NCI-H1694 (cell line): Measurements from ENCODE around the gene ANKRD24.
"Not testable (repeated sequence)": the region's sequence is repeated elsewhere in the genome, so short reads cannot be mapped to it uniquely, and the experiment has no call there.

Experiments
- DNase-seq: peaks from one replicate; lab custom pipeline; 2025; lab: John Stamatoyannopoulos, UW

ANKRD24 gene

DNA sequence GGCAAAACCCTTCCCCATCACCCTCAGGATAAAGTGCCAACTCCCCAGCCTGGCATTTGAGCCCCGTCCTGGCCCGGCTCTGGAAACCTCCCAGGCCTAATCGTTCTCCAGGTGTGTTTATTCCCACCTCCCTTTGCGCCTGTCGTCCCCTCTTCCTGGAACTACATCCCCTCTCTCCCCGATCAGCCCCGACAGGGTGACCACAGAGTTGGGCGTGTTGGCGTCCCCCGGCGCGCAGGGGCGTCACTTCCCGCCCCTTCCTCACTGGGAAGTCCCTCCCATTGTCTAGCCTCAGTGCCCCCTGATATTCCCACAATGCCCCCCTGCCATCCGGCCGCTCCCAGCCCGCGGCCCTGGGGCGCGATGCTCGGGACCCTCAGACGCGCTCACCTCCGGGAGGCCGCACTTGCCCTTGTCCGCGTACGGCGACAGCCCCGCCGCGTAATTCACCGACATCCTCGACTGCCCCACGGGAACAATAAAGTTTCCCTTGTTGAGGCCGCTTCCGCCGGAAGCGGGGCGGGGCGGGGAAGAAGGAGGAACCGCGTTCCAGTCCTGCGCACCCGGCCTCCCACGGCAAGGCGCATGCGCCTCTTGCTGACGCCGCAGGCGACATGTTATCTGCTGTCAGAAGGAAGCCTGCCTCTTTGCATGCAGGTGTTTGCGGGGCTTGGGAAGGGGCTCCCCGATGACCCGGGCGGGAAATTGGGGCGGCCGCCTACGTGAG, at the start of gene ANKRD24, which contains the start of gene SIRT6:
Gene ANKRD24 (plus strand): TSS at position 606 of the 727 bp plus-strand sequence. CDS start 3,737 bp downstream, outside the sequence.
Gene SIRT6 (minus strand): TSS at position 480 of the 727 bp plus-strand sequence. CDS start 24 bp downstream, at position 456.
- peak; percentile 83 for DNase-seq

DNA sequence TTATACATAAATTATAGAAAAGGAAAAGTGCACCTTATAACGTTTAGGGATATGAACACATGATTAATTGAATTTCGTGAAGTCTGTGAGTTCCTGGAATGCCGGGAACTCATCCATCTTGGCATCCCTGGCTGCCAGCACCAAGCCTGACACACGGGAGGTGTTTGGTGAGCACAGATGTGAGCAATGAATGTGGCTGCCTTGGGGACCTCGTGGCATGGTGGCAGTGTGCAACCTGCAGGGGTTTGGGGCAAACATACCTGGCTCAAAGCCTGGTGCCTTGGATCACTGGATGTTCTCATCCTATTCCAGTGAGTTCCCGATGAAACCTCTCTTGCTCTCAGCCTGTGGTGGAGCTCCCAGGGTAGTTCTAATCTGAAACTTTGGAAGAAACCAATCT, 48.1 kb upstream of the ANKRD24 start:
- no peak for DNase-seq

DNA sequence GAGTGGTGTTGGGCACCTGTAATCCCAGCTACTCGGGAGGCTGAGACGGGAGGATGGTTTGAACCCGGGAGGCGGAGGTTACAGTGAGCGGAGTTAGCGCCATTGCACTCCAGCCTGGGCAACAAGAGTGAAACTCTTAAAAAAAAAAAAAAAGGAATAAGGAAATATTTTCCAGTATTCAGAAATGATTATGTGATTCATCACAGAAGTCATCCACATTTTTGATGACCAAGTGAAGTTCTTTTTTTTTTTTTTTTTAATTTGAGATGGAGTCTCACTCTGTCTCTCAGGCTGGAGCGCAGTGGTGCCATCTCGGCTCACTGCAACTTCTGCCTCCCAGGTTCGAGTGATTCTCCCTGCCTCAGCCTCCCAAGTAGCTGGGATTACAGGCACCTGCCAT, 47.1 kb upstream of the ANKRD24 start:
- not testable (repeated sequence) for DNase-seq

DNA sequence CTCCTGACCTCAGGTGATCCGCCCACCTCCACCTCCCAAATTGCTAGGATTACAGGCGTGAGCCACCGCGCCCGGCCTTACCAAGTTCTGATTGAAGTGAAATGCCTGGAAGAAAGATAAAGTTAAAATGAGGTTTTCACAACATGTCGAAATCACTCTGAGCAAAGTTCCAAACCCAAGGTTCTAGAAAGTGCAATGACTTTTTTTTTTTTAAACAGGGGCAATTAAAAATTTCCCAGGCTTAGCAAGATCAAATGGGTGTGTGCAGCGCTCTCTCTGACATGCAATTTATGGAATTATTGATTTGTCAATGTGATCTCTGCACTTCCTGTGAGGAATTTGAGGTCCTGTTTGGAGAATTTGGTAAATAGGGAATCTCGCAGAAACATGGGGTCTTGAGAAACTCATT, 45.8 kb upstream of the ANKRD24 start:
- DNase-seq: no peak

DNA sequence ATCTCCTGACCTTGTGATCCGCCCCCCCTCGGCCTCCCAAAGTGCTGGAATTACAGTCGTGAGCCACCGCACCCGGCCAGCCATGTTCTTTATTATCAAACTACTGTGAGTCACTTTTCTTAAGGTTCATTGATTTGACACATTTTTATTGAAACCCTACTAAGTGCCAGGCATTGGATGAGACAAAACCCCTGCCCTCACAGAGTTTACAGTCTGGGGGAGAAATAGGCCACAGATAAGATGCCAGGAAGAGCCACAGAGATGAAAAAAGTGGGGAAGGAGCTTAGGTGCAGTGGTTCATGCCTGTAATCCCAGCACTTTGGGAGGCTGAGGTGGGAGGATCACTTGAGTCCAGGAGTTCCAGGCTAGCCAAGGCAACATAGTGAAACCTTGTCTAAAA, 44.0 kb upstream of the ANKRD24 start:
- DNase-seq: no peak

DNA sequence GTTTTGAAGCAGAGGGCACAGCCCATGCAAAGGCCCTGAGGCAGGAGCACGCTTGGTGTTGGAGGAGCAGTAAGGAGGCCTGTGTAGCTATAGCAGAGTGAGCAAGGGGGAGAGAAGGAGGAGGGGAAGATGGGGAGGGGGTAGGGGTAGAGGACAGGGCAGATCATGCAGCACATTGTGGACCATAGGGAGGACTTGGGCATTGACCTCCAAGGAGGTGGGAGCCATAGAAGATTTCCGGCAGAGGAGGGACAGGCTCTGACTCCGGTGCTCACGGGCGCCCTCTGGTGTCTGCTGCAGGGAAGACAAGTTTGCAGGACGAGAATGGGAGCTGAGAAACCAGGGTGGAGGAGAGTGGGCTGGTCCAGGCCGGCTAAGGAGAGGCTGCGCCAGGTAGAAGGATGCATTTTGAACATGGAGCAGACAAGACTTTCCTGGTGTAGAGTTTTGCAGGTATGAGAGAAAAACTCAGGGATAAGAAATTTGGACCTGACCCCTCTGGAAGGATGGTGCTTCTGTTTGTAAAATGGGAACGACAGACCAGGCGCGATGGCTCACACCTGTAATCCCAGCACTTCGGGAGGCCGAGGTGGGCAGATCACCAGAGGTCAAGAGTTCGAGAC, 42.8 kb upstream of the ANKRD24 start:
- DNase-seq: peak; percentile 54

DNA sequence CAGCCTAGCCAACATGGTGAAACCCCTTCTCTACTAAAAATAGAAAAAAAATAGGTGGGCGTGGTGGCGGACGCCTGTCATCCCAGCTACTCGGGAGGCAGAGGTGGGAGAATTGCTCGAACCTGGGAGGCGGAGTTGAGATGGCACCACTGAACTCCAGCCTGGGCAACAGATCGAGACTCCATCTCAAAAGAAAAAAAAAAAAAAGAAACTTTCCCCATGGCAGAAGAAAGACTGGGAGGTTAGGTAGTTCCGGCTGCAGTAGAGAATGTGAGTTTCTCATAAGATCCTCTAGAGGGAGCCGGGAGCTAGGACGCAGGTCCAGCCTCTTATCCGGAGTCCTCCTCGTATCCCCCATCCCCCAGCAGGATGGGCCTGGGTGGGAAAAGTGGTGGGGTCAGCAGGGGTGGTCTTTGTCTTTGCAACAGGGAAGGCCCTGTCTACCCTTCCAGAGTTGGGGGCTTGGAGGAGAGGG, 42.2 kb upstream of the ANKRD24 start:
- peak; percentile 23 for DNase-seq

DNA sequence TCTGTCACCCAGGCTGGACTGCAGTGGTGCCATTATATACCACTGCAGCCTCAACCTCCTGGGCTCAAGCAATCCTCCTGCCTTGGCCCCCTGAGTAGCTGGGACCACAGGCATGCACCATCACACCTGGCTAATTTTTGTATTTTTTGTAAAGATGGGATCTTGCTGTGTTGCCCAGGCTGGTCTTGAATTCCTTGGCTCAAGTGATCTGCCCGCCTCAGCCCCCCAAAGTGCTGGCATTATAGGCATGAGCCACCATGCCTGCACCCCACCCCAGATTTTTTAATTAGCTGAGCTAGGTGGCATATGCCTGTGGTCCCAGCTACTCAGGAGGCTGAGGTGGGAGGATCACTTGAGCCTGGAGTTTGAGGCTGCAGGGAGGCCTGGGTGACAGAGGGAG, 39.6 kb upstream of the ANKRD24 start:
- not testable (repeated sequence) for DNase-seq

DNA sequence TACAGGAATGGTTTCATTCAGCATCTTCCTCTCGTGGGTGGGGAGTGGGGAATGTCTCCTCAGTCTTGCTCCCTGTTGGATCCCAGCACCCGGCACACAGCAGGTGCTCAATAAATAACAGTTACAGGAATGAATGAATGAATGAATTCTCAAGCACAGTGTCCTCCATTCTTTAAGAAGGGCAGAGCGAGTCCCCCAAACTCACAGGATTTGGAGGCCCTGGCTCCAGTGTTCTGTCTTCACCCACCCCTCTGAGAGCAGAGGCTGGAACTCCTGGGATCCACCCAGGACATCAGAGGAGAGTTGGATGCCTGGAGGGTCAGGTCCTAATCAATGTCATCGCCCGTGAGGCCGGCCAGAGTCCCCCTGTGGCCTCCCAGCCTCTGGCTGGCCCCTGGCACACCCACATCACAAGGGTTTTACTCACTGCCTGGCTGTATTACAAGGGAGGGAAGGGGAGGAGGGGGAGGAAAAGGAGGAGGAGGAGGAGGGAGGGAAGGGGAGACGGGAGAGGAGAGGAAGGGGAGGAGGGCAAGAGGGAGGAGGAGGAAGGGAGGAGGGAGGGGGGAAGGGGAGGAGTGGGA, 37.7 kb upstream of the ANKRD24 start:
- DNase-seq: no peak

DNA sequence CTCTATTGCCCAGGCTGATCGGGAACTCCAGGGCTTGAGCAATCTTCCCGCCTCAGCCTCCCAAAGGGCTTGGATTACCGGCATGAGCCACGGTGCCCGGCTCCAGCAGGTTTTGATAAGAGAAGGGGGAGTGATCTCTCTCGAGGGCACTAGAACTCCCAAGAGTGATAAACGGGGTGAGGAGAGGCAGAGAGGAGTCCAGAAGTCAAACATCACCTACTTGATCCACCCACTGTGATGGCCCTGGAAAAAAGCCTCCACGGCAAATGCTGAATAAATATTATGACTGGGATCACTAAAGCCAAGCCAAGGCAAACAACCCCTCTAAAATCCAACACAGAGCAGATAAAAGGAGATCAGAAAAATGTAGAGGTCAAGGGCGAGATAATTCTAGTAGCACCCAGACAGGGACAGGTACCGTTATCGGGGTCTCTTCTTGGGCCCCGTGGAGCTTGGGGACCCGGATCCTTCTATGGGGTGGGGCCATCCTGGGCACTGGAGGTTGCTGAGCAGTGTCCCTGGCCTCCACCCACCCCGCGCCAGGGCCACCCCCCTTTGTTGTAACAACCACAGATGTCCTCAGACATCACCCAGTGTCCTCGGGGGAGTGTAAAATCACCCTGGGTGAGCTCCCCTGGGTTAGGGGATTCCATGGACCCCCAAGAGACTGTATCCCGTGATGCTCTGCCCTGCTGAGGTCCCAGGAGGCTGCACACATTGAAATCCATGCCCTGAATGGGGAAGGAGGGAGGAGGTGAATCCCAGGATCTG, 32.8 kb upstream of the ANKRD24 start:
- no peak for DNase-seq

DNA sequence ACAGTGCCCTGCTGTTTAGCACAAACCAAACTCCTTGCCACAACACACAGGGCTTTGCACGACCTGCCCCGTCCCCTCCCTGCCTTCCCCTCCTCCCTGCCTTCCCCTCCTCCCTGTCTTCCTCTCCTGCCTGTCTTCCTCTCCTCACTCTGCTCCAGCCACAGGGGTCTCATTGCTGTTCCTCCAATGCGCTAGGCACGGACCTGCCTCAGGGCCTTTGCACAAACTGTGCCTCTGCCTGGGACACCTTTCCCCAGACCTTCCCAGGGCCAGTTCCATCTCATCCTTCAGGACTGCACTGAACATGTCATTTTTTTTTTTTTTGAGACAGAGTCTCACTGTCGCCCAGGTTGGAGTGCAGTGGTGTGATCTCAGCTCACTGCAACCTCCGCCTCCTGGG, 30.9 kb upstream of the ANKRD24 start:
- no peak for DNase-seq

DNA sequence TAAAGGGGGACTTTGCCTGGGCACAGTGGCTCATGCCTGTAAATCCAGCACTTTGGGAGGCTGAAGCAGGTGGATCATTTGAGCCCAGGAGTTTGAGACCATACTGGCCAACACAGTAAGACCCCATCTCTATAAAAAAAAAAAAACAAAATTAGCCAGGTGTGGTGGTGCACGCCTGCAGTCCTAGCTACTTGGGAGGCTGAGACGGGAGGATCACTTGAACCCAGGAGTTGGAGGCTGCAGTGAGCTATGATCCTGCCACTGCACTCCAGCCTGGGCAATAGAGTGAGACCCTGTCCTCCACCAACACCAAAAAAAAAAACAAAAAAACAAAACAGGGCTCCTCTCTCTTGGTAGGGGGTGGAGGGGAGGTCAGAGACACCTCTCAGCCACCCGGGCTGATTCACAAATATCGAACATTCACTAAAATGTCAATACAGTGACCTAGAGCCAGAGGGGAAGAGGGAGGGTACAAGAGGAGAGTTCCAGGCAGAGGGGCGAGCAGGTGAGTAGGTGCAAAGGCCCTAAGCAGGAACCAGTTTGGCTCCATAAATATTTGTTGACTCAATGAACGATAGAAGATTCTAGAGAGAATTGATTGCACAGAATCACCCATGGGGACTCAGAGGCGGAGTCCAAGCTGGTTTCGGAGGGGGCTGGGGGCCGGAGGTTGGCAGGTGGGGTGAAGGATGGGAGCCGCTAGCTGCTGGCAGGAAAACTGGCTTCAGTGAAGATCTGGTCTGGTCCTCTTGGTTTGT, 30.1 kb upstream of the ANKRD24 start:
- no peak for DNase-seq

DNA sequence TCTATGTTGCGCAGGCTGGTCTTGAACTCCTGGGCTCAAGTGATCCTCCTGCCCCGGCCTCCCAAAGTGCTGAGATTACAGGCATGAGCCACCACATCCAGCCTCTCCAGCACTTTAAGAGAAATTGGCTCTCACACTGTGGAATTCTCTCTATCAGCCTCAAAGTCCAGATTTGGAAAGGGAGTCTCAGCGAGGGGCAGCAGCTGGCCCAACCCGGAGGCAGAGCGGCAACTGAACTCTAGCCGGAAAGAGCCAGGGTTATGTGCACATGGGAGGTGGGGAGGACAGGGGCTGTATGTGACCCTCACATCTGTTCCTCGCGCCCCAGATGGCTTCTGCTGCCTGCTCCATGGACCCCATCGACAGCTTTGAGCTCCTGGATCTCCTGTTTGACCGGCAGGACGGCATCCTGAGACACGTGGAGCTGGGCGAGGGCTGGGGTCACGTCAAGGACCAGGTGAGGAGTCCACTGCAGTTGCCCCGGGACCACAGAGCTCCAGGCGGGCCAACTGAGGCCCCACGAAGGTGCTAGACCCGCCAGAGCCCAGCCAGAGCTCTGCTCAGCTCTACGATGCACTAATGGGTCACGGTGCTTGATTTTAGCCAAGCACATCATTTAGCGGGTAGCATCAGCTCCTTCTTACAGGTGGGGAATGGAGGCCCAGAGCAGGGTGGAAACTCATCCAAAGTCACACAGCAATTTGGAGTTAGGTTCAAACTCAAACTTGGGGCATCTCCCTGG, 27.7 kb upstream of the ANKRD24 start:
- DNase-seq: no peak

DNA sequence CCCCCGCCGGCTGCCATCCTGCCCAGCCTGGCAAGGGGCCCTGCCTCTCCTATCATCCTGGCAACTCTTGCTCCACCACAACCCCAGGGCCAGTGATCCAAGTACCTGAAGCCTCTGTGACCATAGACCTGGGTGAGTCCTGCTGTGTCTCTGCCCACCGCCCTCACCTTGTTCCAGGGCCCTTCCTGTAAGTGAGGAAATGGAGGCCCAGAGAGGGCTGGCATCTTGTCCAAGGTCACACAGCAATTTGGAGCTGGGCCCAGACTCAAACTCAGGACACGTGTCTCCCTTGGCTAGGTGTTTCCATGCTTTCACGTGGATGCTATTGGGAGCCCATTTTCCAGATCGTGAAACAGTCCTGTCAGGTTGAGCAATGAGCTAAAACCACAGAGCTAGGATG, 25.3 kb upstream of the ANKRD24 start:
- no peak for DNase-seq

DNA sequence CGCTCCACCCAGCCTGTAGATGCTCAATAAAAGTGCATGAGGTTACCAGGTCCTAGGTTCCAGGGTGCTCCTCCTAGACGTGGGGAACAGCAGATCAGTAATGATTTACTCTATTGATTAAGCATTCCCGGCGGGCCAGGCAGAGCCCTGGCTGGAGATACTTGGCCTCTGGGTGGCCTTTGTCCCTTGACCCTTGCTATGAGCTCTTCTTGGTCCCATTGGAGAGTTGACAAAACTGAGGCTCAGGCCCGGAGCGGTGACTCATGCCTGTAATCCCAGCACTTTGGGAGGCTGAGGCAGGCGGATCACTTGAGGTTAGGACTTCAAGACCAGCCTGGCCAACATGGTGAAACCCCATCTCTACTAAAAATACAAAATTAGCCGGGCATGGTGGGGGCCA, 24.5 kb upstream of the ANKRD24 start:
- not testable (repeated sequence) for DNase-seq

DNA sequence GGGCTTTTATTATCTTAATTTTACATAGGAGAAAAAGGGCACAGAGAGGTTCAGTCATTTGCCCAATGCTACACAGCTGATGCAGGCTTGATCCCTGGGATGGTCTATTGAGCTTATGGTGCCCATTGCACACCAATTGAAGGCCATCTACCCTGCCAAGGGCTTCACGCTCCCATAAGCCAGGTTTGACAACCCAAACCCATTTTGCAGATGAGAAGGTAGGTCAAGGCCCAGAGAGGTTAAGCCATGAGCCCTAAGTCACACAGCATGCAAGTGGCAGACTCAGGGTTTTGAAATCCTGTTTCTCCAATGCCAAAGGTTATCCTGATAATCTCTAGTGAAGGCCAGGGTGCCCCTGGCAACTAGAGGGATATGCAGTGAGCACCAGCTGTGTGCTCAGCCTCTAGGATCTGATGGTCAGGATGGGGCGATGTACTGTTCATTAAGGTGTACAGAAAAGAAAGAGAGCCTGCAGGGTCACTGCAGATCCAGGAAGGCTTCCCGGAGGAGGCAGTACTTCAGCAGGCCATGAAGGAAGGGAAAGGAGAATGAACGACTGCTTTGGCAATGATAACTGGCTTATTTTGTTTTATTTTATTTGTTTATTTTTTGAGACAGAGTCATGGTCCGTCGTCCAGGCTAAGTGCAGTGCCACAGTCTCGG, 20.9 kb upstream of the ANKRD24 start:
- no peak for DNase-seq

DNA sequence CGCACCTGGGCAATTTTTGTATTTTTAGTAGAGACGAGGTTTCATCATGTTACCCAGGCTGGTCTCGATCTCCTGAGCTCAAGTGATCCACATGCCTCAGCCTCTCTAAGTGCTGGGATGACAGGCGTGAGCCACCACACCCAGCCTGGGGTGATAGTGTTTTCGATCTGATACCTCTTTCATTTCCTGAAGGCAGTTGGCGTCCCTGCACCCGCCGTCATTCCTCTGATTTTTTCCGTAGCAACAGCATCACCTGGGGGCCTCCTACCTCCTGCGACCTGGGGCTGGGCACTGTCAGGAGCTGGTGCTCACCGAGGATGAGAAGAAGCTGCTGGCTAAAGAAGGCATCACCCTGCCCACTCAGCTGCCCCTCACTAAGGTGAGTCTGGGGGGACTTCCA, 18.2 kb upstream of the ANKRD24 start:
- DNase-seq: no peak

DNA sequence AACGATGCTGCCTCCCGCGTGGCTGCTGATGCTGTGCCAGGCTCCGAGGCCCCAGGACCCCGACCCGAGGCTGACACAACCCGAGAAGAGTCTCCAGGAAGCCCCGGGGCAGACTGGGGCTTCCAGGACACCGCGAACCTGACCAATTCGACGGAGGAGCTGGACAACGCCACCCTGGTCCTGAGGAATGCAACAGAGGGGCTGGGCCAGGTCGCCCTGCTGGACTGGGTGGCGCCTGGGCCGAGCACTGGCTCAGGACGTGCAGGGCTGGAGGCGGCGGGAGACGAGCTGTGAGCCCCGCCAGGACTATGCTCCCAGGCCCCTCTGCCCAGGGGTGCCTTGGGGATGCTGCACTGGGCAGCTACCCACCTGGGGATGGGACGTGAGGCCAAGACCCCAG, 10.8 kb upstream of the ANKRD24 start:
- no peak for DNase-seq

DNA sequence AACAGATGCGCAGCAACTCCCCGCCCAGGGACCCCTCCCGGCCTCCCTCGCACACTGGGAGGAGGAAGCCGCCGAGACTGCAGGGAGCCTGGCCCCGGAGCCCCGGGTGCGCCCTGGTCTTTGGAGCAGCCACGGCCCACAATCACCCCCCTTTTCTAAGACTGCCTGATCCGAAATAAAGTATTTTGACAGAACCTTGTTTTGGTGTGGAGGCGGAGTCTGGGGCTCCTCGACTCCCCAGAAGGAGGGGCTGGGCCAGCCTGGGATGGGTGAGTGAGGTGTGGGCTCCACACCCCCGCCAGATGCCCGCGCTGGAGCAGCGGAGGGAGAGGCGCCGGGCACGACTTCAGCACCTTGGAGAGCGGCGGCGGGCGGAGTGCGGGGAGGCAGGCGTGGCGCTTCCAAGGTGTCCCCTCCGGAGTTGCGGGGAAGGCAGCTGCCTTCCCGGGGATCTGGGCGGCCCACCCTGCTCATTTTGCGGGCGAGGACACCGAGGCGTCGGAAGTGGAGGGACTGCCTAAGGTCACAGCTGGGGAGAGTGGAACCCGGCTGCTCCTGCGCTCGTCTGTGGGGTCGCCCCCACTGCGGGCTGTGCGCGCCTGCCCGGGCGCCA, 9.5 kb upstream of the ANKRD24 start:
- DNase-seq: no peak
